ENCODE data around the gene LDLRAP1.

DNA sequence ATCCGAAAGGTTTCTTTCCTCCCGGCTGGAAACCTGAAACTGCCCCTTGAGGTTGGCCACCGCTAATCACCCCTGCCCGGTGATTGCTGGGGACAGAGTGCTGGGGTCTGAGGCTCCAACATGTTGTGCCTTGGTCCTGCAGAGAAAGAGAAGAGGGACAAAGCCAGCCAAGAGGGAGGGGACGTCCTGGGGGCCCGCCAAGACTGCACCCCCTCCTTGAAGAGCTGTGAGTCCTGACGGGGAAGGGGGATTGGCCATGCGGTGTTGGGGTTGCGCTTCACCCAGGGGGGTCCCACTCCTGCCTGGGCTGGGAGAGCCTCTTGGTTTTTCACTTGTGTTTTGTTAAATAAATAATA, 19.5 kb downstream of the LDLRAP1 start:
- TF ChIP-seq CTCF (IDR thresholded peaks at IDR 0.05) (no peak), POLR2A (IDR thresholded peaks at IDR 0.05) (no peak)
